ENCODE measurements around the gene TMPRSS9.
A peak's percentile ranks its signal among the peaks of the same experiment; 100 is the strongest.

The TMPRSS9 gene

GRCh38 chr19:2323707-2324106 lies 36.4 kb upstream of the TMPRSS9 start:
- no peaks in the 10 kb centered on the region for H3K9me3 ChIP-seq (ENCODE audit: insufficient read depth, low read length)
- peaks cover 32% of the 10 kb centered on the region for H3K36me3 ChIP-seq (replicated peaks; ENCODE audit: low read depth, low read length)
- H4K20me1 ChIP-seq (ENCODE audit: insufficient read depth, low read length): peaks cover 3% of the 10 kb centered on the region; the same call in 1 of the 2 replicates
- H3K9ac ChIP-seq (ENCODE audit: low read length): no peak overlapping the region
- H3K27me3 ChIP-seq (ENCODE audit: low read depth, low read length): no peaks in the 10 kb centered on the region
- H3K79me2 ChIP-seq (ENCODE audit: low read length): peaks cover 41% of the 10 kb centered on the region
- peaks cover 8% of the 10 kb centered on the region; the same call in 1 of the 2 replicates for H3K4me1 ChIP-seq (ENCODE audit: low read length)
- H3K27ac ChIP-seq (ENCODE audit: low read length): no peak overlapping the region
- no peak overlapping the region for H3K4me2 ChIP-seq (ENCODE audit: low read length)
- no peak for TF ChIP-seq CTCF (IDR thresholded peaks at IDR 0.05; ENCODE audit: low read depth, low read length)
- no peak for TF ChIP-seq EZH2phosphoT487 (IDR thresholded peaks at IDR 0.05; ENCODE audit: low read depth)
- no peak overlapping the region for H2AFZ ChIP-seq (ENCODE audit: low read depth, low read length)
- no peak overlapping the region for H3K4me3 ChIP-seq (ENCODE audit: low read length)

GRCh38 chr19:2324220-2324948 lies 35.7 kb upstream of the TMPRSS9 start:
- no peak overlapping the region for H2AFZ ChIP-seq (ENCODE audit: low read depth, low read length)
- H3K4me2 ChIP-seq (ENCODE audit: low read length): no peak overlapping the region
- H3K9me3 ChIP-seq (ENCODE audit: insufficient read depth, low read length): no peaks in the 10 kb centered on the region
- H3K27me3 ChIP-seq (ENCODE audit: low read depth, low read length): no peaks in the 10 kb centered on the region
- H3K9ac ChIP-seq (ENCODE audit: low read length): no peak overlapping the region
- H3K4me3 ChIP-seq (ENCODE audit: low read length): no peak overlapping the region
- peaks cover 10% of the 10 kb centered on the region for H3K4me1 ChIP-seq (ENCODE audit: low read length)
- TF ChIP-seq CTCF (IDR thresholded peaks at IDR 0.05; ENCODE audit: low read depth, low read length) (no peak), EZH2phosphoT487 (IDR thresholded peaks at IDR 0.05; ENCODE audit: low read depth) (no peak)
- peaks cover 3% of the 10 kb centered on the region; the same call in 1 of the 2 replicates for H4K20me1 ChIP-seq (ENCODE audit: insufficient read depth, low read length)
- peaks cover 32% of the 10 kb centered on the region for H3K36me3 ChIP-seq (replicated peaks; ENCODE audit: low read depth, low read length)
- H3K79me2 ChIP-seq (ENCODE audit: low read length): peaks cover 48% of the 10 kb centered on the region
- no peak overlapping the region for H3K27ac ChIP-seq (ENCODE audit: low read length)

GRCh38 chr19:2325281-2326046 lies 34.6 kb upstream of the TMPRSS9 start:
- Histone ChIP-seq H4K20me1 (ENCODE audit: insufficient read depth, low read length) (peaks cover 3% of the 10 kb centered on the region; the same call in 1 of the 2 replicates), H3K27me3 (ENCODE audit: low read depth, low read length) (no peaks in the 10 kb centered on the region), H3K4me1 (ENCODE audit: low read length) (peaks cover 15% of the 10 kb centered on the region), H3K79me2 (ENCODE audit: low read length) (peaks cover 58% of the 10 kb centered on the region), H2AFZ (ENCODE audit: low read depth, low read length) (no peak overlapping the region), H3K4me3 (ENCODE audit: low read length) (no peak overlapping the region), H3K9ac (ENCODE audit: low read length) (no peak overlapping the region), H3K4me2 (ENCODE audit: low read length) (no peak overlapping the region), H3K9me3 (ENCODE audit: insufficient read depth, low read length) (no peaks in the 10 kb centered on the region), H3K27ac (ENCODE audit: low read length) (no peak overlapping the region), H3K36me3 (replicated peaks; ENCODE audit: low read depth, low read length) (peaks cover 32% of the 10 kb centered on the region)
- no peak for TF ChIP-seq EZH2phosphoT487 (IDR thresholded peaks at IDR 0.05; ENCODE audit: low read depth)
- no peak for TF ChIP-seq CTCF (IDR thresholded peaks at IDR 0.05; ENCODE audit: low read depth, low read length)

GRCh38 chr19:2326699-2327360 lies 33.2 kb upstream of the TMPRSS9 start:
- TF ChIP-seq EZH2phosphoT487 (IDR thresholded peaks at IDR 0.05; ENCODE audit: low read depth) (no peak), CTCF (IDR thresholded peaks at IDR 0.05; ENCODE audit: low read depth, low read length) (no peak)
- Histone ChIP-seq H3K36me3 (replicated peaks; ENCODE audit: low read depth, low read length) (peaks cover 26% of the 10 kb centered on the region), H3K9ac (ENCODE audit: low read length) (no peak overlapping the region), H2AFZ (ENCODE audit: low read depth, low read length) (no peak overlapping the region), H3K27me3 (ENCODE audit: low read depth, low read length) (no peaks in the 10 kb centered on the region), H3K4me2 (ENCODE audit: low read length) (peak overlapping the region; percentile 81), H3K79me2 (ENCODE audit: low read length) (peaks cover 71% of the 10 kb centered on the region), H3K4me1 (ENCODE audit: low read length) (peaks cover 22% of the 10 kb centered on the region), H4K20me1 (ENCODE audit: insufficient read depth, low read length) (peaks cover 6% of the 10 kb centered on the region; the same call in 1 of the 2 replicates), H3K27ac (ENCODE audit: low read length) (no peak overlapping the region), H3K9me3 (ENCODE audit: insufficient read depth, low read length) (no peaks in the 10 kb centered on the region), H3K4me3 (ENCODE audit: low read length) (0 out of 2 replicates have a peak overlapping the region, but pooled peaks have one; percentile 90)

Measured in OCI-LY3 (cell line).